Natural killer cell (primary cell): ENCODE results near the gene KAZN. TPM values are rescaled to one million over a fixed set of nuclear protein-coding genes. Genes with fewer than 3 reads are reported as not detected.

ENCODE experiments used
- ATAC-seq, 3 donors: fragments of 150-1000 bp in 2 of 3; fragments of 200-7000 bp in 1 of 3; cut with Tn5 transposase; 1 replicate in 1 of 3; 2 replicates in 2 of 3; pipeline ENCODE4 v1.10.0; 2021; ENCODE audit warnings: mild to moderate bottlenecking in 2 of 3, moderate library complexity in 2 of 3
- DNase-seq, 2 donors: peaks; one replicate each; pipeline versions ENCODE4 v3.0.0 to v3.0.0-alpha.2; 2013 to 2021; ENCODE audit warnings: mixed read lengths in 1 of 2
- H3K27ac ChIP-seq: one replicate; pipeline ENCODE4 v1.5.1; 2013; ENCODE audit warnings: mild to moderate bottlenecking, low read length
- H3K27me3 ChIP-seq: one replicate; pipeline ENCODE4 v1.6.1; 2013; ENCODE audit warnings: low read length; ENCODE audit not compliant: control insufficient read depth, insufficient read depth
- H3K36me3 ChIP-seq: one replicate; pipeline ENCODE4 v1.6.1; 2013; ENCODE audit warnings: low read length; ENCODE audit not compliant: control insufficient read depth, insufficient read depth
- H3K4me1 ChIP-seq: one replicate; pipeline ENCODE4 v1.6.1; 2013; ENCODE audit warnings: low read length; ENCODE audit not compliant: control insufficient read depth, insufficient read depth
- H3K4me3 ChIP-seq: one replicate; pipeline ENCODE4 v1.5.1; 2013; ENCODE audit warnings: low read length
- H3K9me3 ChIP-seq: one replicate; pipeline ENCODE4 v1.6.1; 2013; ENCODE audit warnings: low read length; ENCODE audit not compliant: control insufficient read depth, insufficient read depth
- H3K27ac Mint-ChIP-seq, 2 donors: one replicate each; pipeline ENCODE4 v1.8.0; 2022; ENCODE audit warnings: mild to moderate bottlenecking in 2 of 2, mixed read lengths in 2 of 2, moderate library complexity in 1 of 2
- H3K27me3 Mint-ChIP-seq, 2 donors: one replicate each; pipeline ENCODE4 v1.8.0; 2022; ENCODE audit warnings: low read depth in 2 of 2, mixed read lengths in 2 of 2
- H3K36me3 Mint-ChIP-seq: one replicate; pipeline ENCODE4 v1.8.0; 2022; ENCODE audit warnings: mixed read lengths
- H3K4me1 Mint-ChIP-seq, 2 donors: one replicate each; pipeline ENCODE4 v1.8.0; 2022; ENCODE audit warnings: mixed read lengths in 2 of 2
- H3K4me3 Mint-ChIP-seq: one replicate; pipeline ENCODE4 v1.8.0; 2022; ENCODE audit warnings: mild to moderate bottlenecking, moderate library complexity, mixed read lengths
- H3K9me3 Mint-ChIP-seq, 2 donors: one replicate each; pipeline ENCODE4 v1.8.0; 2022; ENCODE audit warnings: mixed read lengths in 2 of 2
- CTCF ChIP-seq: fragments of 200-600 bp; IDR thresholded peaks from one replicate; pipeline ENCODE4 v1.8.0; 2022; ENCODE audit warnings: antibody characterized with exemption
- WGBS: methylation state at CpG from one replicate; pipeline ENCODE4 v1.1.7; 2013; ENCODE audit warnings: missing lambda C conversion rate; ENCODE audit not compliant: insufficient coverage; 5-methylcytosine and 5-hydroxymethylcytosine counted together
- intact Hi-C: fragments of 100-400 bp; cut with micrococcal nuclease; formaldehyde crosslinking; loops from one replicate; pipeline ENCODE4 v1.14.2; 2022
- total RNA-seq, 4 donors: library from RNA; stranded (reverse); fragments of 120-200 nt in 1 of 4; gene quantifications; one replicate each; pipeline versions ENCODE4 v1.2.3 to v1.2.4, GENCODE V29; 2013 to 2022

KAZN gene
- total RNA-seq, 3 donors from 2014 or later (not counting 1 experiment from before 2014, with no cell fraction given): 1.2 to 2.0 (median 1.7) TPM

GRCh38 chr1:15002325-15002724, 403.8 kb downstream of the KAZN start:
- no peak overlapping the region for H3K4me3 Mint-ChIP-seq
- no peaks in the 10 kb centered on the region for H3K9me3 Mint-ChIP-seq
- DNase-seq (no peak), ATAC-seq (no peak)
- Histone ChIP-seq H3K27ac (no peak overlapping the region), H3K36me3 (no peaks in the 10 kb centered on the region), H3K4me3 (no peak overlapping the region), H3K4me1 (peaks cover 2% of the 10 kb centered on the region), H3K27me3 (no peaks in the 10 kb centered on the region), H3K9me3 (no peaks in the 10 kb centered on the region)
- intact Hi-C loops: no loop called here
- H3K27ac Mint-ChIP-seq: no peak overlapping the region
- H3K36me3 Mint-ChIP-seq: no peaks in the 10 kb centered on the region
- H3K27me3 Mint-ChIP-seq: peaks cover 0 to 3% of the 10 kb centered on the region in 2 donors
- no peak for TF ChIP-seq CTCF
- H3K4me1 Mint-ChIP-seq: peaks cover 0 to 5% of the 10 kb centered on the region in 2 donors
- 87% methylated on average over 9 of the region's 9 CpGs for WGBS

- Histone ChIP-seq H3K36me3 (no peaks in the 10 kb centered on the region), H3K27ac (no peak overlapping the region), H3K4me3 (no peak overlapping the region), H3K27me3 (no peaks in the 10 kb centered on the region), H3K9me3 (no peaks in the 10 kb centered on the region), H3K4me1 (peaks cover 2% of the 10 kb centered on the region)
- no peak overlapping the region for H3K27ac Mint-ChIP-seq
- intact Hi-C loops: no loop called here
- ATAC-seq (no peak), DNase-seq (no peak)
- 87% methylated on average over 3 of the region's 4 CpGs for WGBS
- no peaks in the 10 kb centered on the region for H3K9me3 Mint-ChIP-seq
- no peak overlapping the region for H3K4me3 Mint-ChIP-seq
- no peak for TF ChIP-seq CTCF
- H3K36me3 Mint-ChIP-seq: no peaks in the 10 kb centered on the region
- peaks cover 0 to 5% of the 10 kb centered on the region in 2 donors for H3K4me1 Mint-ChIP-seq
- H3K27me3 Mint-ChIP-seq: peaks cover 0 to 3% of the 10 kb centered on the region in 2 donors
These were observed 405.9 kb downstream of the KAZN start for GRCh38 chr1:15004396-15004795.

- ATAC-seq: no peak
- WGBS: 80% methylated on average over 7 of the region's 7 CpGs
These were observed 406.6 kb downstream of the KAZN start for GRCh38 chr1:15005116-15005515.

More at GRCh38 chr1:15005116-15005515, 406.6 kb downstream of the KAZN start:
- Mint-ChIP-seq H3K27me3 (peaks cover 0 to 5% of the 10 kb centered on the region in 2 donors), H3K4me1 (peaks cover 0 to 5% of the 10 kb centered on the region in 2 donors), H3K27ac (no peak overlapping the region), H3K4me3 (no peak overlapping the region), H3K36me3 (no peaks in the 10 kb centered on the region), H3K9me3 (no peaks in the 10 kb centered on the region)
- Histone ChIP-seq H3K27me3 (no peaks in the 10 kb centered on the region), H3K4me1 (peaks cover 2% of the 10 kb centered on the region), H3K9me3 (no peaks in the 10 kb centered on the region), H3K4me3 (no peak overlapping the region), H3K27ac (no peak overlapping the region), H3K36me3 (no peaks in the 10 kb centered on the region)
- intact Hi-C loops: no loop called here
- DNase-seq: no peak
- no peak for TF ChIP-seq CTCF
